GM23338 (cell line): Measurements from ENCODE around the gene AP4E1.

Experiments used
- CREB1 ChIP-seq: fragments of 250-450 bp; sonication (Bioruptor Pico); IDR thresholded peaks from 2 replicates; pipeline ENCODE4 v1.5.0; 2020; ENCODE audit warnings: low read depth, mild to moderate bottlenecking, moderate library complexity
- EZH2 ChIP-seq: fragments of 200-600 bp; sonication (generic); IDR thresholded peaks from one replicate; pipeline ENCODE4 v1.8.0; 2017; ENCODE audit warnings: antibody characterized with exemption, mild to moderate bottlenecking, low read depth; ENCODE audit not compliant: unreplicated experiment
- EZH2phosphoT487 ChIP-seq: fragments of 200-600 bp; sonication (generic); IDR thresholded peaks from one replicate; pipeline ENCODE4 v1.8.1; 2018; ENCODE audit warnings: antibody characterized with exemption; ENCODE audit not compliant: unreplicated experiment
- JUNB ChIP-seq: IDR thresholded peaks from one replicate; pipeline ENCODE4 v1.6.1; 2016; ENCODE audit warnings: antibody characterized with exemption; ENCODE audit not compliant: unreplicated experiment
- POLR2AphosphoS5 ChIP-seq: IDR thresholded peaks from 2 replicates; pipeline ENCODE4 v1.6.1; 2016; ENCODE audit warnings: antibody characterized with exemption, low read depth
- TF ChIP-seq, protein P1 (sequence below), 2 experiments: fragments of 200-600 bp in 1 of 2; sonication (generic) in 1 of 2; conservative IDR thresholded peaks; 2 replicates each; pipeline versions ENCODE4 v1.5.1 to v1.6.1; 2016 to 2017; ENCODE audit warnings: antibody characterized with exemption in 2 of 2, low read depth in 2 of 2, mild to moderate bottlenecking in 2 of 2, moderate library complexity in 1 of 2
- TF ChIP-seq, protein P2 (sequence below): IDR thresholded peaks from one replicate; pipeline ENCODE4 v1.6.1; 2018; ENCODE audit warnings: antibody characterized with exemption; ENCODE audit not compliant: unreplicated experiment

DNA sequence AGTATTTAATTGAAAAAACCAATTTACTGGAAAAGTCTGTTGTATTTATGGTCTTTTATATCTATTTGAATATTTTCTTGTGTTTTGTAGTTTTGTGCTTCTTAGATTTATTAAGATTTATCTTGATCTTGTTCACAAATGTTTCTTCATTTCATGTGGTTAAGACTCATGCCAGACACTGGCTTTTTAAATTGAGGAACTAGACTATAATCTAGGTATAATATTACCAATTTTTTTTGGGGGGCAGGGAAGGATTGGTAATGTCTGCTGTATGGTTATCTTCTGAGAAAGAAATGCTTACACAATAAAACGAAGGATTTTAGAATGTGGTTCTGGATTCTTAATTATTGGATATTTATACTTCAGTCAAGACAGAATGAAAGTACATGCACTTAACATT lies 24.9 kb downstream of the AP4E1 start:
- no peak for TF ChIP-seq POLR2AphosphoS5
- TF ChIP-seq EZH2phosphoT487, result no peak
- TF ChIP-seq JUNB, result no peak
- TF ChIP-seq EZH2, result no peak
- TF ChIP-seq, protein P1, sequence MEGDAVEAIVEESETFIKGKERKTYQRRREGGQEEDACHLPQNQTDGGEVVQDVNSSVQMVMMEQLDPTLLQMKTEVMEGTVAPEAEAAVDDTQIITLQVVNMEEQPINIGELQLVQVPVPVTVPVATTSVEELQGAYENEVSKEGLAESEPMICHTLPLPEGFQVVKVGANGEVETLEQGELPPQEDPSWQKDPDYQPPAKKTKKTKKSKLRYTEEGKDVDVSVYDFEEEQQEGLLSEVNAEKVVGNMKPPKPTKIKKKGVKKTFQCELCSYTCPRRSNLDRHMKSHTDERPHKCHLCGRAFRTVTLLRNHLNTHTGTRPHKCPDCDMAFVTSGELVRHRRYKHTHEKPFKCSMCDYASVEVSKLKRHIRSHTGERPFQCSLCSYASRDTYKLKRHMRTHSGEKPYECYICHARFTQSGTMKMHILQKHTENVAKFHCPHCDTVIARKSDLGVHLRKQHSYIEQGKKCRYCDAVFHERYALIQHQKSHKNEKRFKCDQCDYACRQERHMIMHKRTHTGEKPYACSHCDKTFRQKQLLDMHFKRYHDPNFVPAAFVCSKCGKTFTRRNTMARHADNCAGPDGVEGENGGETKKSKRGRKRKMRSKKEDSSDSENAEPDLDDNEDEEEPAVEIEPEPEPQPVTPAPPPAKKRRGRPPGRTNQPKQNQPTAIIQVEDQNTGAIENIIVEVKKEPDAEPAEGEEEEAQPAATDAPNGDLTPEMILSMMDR (conservative IDR thresholded peaks at IDR 0.05; ENCODE audit: low read depth in 2 of 2), result no peak
- no peak for TF ChIP-seq CREB1 (CRISPR knock-in tag)
- TF ChIP-seq, protein P2, sequence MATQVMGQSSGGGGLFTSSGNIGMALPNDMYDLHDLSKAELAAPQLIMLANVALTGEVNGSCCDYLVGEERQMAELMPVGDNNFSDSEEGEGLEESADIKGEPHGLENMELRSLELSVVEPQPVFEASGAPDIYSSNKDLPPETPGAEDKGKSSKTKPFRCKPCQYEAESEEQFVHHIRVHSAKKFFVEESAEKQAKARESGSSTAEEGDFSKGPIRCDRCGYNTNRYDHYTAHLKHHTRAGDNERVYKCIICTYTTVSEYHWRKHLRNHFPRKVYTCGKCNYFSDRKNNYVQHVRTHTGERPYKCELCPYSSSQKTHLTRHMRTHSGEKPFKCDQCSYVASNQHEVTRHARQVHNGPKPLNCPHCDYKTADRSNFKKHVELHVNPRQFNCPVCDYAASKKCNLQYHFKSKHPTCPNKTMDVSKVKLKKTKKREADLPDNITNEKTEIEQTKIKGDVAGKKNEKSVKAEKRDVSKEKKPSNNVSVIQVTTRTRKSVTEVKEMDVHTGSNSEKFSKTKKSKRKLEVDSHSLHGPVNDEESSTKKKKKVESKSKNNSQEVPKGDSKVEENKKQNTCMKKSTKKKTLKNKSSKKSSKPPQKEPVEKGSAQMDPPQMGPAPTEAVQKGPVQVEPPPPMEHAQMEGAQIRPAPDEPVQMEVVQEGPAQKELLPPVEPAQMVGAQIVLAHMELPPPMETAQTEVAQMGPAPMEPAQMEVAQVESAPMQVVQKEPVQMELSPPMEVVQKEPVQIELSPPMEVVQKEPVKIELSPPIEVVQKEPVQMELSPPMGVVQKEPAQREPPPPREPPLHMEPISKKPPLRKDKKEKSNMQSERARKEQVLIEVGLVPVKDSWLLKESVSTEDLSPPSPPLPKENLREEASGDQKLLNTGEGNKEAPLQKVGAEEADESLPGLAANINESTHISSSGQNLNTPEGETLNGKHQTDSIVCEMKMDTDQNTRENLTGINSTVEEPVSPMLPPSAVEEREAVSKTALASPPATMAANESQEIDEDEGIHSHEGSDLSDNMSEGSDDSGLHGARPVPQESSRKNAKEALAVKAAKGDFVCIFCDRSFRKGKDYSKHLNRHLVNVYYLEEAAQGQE, result no peak
